GM18868 (cell line): Measurements from ENCODE around the gene IL2RA.

Source experiments
- ATAC-seq: cut with Tn5 transposase; IDR thresholded peaks from one replicate; pipeline ENCODE4 v1.9.1; 2021; ENCODE audit warnings: mild to moderate bottlenecking, moderate library complexity; ENCODE audit not compliant: unreplicated experiment

The IL2RA gene

GRCh38 chr10:6061056-6061455 is 1.1 kb downstream of the IL2RA start:
- ATAC-seq = no peak

- ATAC-seq = no peak
Observed at GRCh38 chr10:6059506-6059905, 2.7 kb downstream of the IL2RA start.

GRCh38 chr10:6058682-6059475 is 3.3 kb downstream of the IL2RA start:
- ATAC-seq = peak; percentile 51

GRCh38 chr10:6056411-6057135 is 5.6 kb downstream of the IL2RA start:
- no peak for ATAC-seq

- ATAC-seq = no peak
Observed at GRCh38 chr10:6055929-6056328, 6.2 kb downstream of the IL2RA start.

- no peak for ATAC-seq
Observed at GRCh38 chr10:6054884-6055283, 7.3 kb downstream of the IL2RA start.

GRCh38 chr10:6053816-6054631 is 8.1 kb downstream of the IL2RA start:
- no peak for ATAC-seq

GRCh38 chr10:6053303-6053702 is 8.9 kb downstream of the IL2RA start:
- ATAC-seq = no peak

GRCh38 chr10:6052247-6053221 is 9.6 kb downstream of the IL2RA start:
- ATAC-seq = peak; percentile 21

GRCh38 chr10:6050801-6051445 is 11.2 kb downstream of the IL2RA start:
- ATAC-seq = peak; percentile 69

GRCh38 chr10:6049031-6049400 is 13.2 kb downstream of the IL2RA start:
- ATAC-seq = no peak

GRCh38 chr10:6048281-6049030 is 13.7 kb downstream of the IL2RA start:
- no peak for ATAC-seq

- no peak for ATAC-seq
Observed at GRCh38 chr10:6047847-6048246, 14.3 kb downstream of the IL2RA start.

GRCh38 chr10:6046773-6047611 is 15.2 kb downstream of the IL2RA start:
- ATAC-seq = no peak

- ATAC-seq = no peak
Observed at GRCh38 chr10:6045878-6046772, 16.0 kb downstream of the IL2RA start.

GRCh38 chr10:6045314-6045848 is 16.8 kb downstream of the IL2RA start:
- ATAC-seq = peak; percentile 36

GRCh38 chr10:6044751-6045313 is 17.3 kb downstream of the IL2RA start:
- peak; percentile 38 for ATAC-seq
